Sciatic nerve (tissue), 2 donors: ENCODE data around the gene CCDC150. TPM values are rescaled to one million over a fixed set of nuclear protein-coding genes. Genes with fewer than 3 reads are reported as not detected.
A peak's percentile ranks its signal among the peaks of the same experiment; 100 is the strongest.
"Not testable (repeated sequence)": the region's sequence is repeated elsewhere in the genome, so short reads cannot be mapped to it uniquely, and the experiment has no call there.

Experiments used
- ATAC-seq: fragments of 200-7000 bp; cut with Tn5 transposase; one replicate; pipeline ENCODE4 v1.9.1; 2020; ENCODE audit warnings: mild to moderate bottlenecking, moderate library complexity
- DNase-seq: peaks from one replicate; pipeline ENCODE4 v3.0.0-alpha.2; 2020; ENCODE audit warnings: low spot score
- intact Hi-C: fragments of 100-400 bp; cut with DNase I; formaldehyde crosslinking; loops from one replicate; pipeline ENCODE4 v1.14.2; 2022
- total RNA-seq: library from RNA; stranded (reverse); fragmentation: NEBNext Ultra II Directional; extraction: Animal tissue kit (Norgen Biotek cat#: 25700); gene quantifications from one replicate; pipeline ENCODE4 v1.2.1, GENCODE V29; 2021
- donor health status: DM: no; HTN: no; CAD: no.
- donor health status: DM: no; HTN: no; CAD: no.

CCDC150 gene
- total RNA-seq, 1 donor from 2014 or later, result 5.8 TPM

DNA sequence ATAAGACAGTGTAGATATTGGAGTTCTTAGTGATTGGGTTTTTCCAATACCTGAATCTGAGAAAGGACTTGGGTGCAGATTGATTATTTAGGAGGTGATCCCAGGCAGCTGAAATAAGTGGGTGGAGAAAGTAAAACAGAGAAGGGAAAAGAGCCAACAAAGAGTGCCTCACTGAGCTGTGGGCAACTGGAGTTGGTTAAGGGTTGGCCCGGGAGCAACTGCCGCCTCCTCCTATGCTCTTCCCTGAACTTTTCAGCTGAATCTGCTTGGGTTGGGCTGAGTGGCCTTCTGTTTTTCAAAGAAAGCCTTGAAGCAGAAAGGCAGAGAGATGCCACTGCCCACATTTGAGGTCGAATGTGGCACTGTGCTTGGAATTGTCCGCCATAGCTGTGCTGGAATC is 20.9 kb upstream of the CCDC150 start:
- intact Hi-C loops, result no loop called here
- no peak for ATAC-seq
- DNase-seq, result no peak

DNA sequence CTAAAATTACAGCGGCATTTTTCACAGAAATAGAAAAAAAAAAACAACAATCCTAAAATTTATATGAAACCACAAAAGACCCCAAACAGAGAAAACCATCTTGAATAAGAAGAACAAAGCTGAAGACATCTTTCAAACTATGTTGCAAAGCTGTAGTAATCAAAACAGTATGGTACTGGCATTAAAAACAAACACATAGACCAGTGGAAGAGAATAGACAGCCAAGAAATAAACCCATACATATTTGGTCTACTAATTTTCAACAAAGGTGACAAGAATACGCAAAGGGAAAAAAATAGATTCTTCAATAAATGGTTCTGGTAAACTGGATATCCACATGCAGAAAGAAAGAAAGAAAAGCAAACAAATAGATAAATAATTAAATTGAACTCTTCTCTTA is 9.0 kb upstream of the CCDC150 start:
- ATAC-seq (no peak), DNase-seq (no peak)
- intact Hi-C loops, result no loop called here

DNA sequence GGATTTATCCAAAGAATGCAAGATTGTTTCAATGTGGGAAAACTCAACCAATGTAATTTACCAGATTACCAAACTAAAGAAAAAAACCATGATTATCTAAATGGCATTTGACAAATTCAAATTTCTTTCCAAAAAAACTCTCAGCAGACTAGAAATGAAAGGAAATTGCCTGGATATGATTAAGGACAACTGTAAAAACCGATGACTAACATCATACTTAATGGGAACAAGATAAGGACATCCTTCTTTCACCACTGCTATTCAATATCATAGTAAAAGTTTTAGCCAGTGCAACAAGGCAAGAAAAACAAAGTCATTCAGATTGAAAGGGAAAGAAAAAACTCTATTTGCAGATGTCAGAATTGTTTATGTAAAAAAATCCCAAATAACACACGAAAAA is 4.4 kb upstream of the CCDC150 start:
- intact Hi-C loops, result no loop called here
- no peak for ATAC-seq
- DNase-seq, result no peak

DNA sequence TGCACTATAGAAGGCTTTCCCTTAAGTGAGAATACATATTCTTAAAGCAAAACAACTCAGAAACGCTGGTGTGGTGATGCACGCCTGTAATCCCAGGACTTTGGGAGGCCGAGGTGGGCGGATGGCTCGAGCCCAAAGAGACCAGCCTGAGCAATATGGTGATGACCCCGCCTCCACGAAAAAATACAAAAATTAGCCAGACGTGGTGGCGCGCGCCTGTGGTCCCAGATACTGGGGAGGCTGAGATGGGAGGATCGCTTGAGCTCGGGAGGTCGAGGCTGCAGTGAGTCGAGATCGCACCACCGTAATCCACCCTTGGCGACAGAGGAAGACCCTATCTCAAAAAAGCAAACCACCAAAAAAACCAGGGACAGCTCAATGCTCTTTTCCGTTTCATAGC is 750 bp upstream of the CCDC150 start:
- intact Hi-C loops, result no loop called here
- DNase-seq (no peak), ATAC-seq (no peak)

DNA sequence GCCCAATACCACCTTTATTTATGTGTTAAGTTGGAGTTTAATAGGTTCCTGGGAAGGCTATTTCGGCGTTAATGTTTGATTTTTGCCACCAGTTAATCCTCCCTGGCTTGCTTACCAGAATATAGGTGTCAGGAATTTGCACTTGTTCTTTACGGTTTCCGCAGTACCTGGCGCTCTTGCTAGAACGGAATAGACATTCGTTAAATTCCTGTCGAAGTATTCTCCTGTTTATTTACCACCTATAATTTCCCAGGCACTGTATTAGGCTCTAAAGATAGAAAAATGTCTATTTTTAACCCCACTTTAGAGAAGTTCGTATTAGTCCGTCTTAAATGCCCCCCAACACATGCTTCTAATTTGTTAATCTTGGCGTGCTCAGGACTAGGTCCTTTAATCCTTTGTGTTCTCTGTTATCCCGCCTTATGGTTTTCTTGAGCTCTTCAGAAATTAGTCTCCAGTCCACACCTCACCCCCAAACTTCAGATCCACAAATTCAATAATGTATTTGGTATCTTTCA is 575 bp downstream of the CCDC150 start:
- no peak for ATAC-seq
- DNase-seq, result no peak
- intact Hi-C loops, result no loop called here

DNA sequence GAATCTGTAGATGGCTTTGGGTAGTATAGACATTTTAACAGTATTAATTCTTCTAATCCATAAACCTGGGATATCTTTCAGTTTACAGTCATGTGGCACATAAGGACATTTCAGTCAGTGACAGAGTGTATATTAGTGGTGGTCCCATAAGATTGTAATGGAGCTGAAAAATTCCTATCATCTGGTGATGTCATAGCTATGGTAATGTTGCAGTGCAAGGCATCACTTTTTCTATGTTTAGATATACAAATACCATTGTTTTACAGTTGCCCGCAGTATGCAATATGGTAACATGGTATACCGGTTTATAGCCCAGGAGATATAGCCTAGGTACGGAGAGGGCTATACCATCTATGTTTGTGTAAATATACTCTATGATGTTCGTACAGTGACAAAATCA is 9.7 kb downstream of the CCDC150 start:
- ATAC-seq (no peak), DNase-seq (no peak)
- intact Hi-C loops, result no loop called here

DNA sequence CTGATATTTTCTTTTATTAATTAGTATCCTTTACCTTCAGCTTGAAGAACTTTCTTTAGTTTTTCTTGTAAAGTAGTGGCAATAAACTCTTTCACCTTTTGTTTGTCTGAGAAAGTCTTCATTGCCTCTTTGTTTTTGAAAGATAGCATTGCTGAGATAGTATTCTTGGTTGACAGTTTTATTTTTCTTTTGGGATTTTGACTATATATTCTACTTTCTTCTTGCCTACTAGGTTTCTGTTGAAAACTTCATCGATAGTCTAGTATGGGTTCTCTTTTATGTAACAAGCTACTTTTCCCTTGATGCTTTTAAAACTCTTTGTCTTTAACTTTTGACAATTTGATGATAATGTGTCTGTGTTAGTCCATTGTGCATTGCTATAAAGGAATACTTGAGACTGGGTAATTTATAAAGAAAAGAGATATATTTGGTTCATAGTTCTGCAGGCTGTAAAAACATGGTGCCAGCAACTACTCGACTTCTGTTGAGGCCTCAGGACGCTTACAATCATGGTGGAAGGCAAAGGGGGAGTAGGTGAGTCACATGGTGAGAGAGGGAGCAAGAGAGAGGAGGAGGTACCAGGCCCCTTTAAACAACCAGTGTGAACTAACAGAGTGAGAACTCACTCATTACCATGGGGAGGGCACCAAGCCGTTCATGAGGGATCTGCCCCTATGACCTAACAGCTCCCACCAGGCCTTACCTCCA is 12.0 kb downstream of the CCDC150 start:
- intact Hi-C loops, result loop anchor here (5.0 kb wide), 1 partner anchor 531 kb away; no protein-coding TSS in a partner anchor
- DNase-seq, result no peak
- no peak for ATAC-seq

DNA sequence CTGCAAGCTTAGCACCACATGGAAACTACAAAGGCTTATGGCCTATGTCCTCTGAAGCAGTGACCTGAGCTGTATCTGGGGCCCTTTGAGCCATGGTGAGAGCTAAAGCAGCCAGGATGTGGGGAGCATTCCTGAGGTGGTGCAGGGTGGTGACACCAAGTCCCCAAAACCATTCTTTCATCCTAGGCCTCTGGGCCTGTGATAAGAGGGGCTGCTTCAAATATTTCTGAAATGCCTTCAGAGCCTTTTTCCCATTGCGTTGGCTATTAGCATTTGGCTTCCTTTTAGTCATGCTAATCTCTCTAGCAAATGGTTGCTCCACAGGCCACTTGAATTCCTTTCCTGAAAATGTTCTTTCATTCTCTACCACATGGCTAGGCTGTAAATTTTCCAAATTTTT is 13.4 kb downstream of the CCDC150 start:
- DNase-seq (no peak), ATAC-seq (no peak)
- intact Hi-C loops, result loop anchor here (5.0 kb wide), 1 partner anchor 529 kb away; no protein-coding TSS in a partner anchor

DNA sequence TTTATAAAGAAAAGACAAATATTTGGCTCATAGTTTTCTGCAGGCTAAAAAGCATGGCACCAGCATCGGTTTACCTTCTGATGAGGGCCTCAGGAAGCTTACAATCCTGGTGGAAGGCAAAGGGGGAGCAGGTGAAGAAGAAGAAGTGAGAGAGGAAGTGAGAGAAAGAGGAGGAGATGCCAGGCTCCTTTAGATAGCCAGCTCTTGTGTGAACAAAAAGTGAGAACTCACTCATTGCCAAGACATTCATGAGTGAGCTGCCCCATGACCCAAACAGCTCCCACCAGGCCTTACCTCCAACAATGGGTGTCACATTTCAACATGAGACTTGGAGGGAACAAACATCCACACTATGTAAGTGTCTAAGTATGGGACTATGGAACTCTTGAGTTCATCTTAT is 14.3 kb downstream of the CCDC150 start:
- ATAC-seq, result no peak

DNA sequence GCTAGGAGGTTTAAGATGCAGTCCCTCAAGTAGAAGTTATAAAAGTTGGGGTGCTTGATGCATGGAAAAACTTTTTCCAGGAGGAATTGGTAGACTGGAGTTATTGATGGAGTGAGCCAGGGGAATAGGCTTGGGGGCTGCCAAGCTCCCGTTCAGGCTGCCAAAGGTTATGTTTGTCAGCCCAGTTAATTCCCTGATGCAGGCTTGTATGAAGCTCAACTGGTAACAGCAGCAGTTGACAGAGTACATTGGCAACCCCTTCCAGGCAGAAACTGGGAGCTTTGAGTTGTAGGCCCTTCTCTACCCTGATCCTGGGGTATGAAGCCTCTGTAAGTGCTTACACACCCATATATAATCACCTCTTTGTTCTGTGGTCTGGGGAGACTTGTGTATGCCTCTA is 16.2 kb downstream of the CCDC150 start:
- intact Hi-C loops, result no loop called here
- ATAC-seq (no peak), DNase-seq (no peak)

More for the DNA sequence above, 14.3 kb downstream of the CCDC150 start:
- intact Hi-C loops, result loop anchor here (5.0 kb wide), 1 partner anchor 528 kb away; no protein-coding TSS in a partner anchor
- no peak for DNase-seq

DNA sequence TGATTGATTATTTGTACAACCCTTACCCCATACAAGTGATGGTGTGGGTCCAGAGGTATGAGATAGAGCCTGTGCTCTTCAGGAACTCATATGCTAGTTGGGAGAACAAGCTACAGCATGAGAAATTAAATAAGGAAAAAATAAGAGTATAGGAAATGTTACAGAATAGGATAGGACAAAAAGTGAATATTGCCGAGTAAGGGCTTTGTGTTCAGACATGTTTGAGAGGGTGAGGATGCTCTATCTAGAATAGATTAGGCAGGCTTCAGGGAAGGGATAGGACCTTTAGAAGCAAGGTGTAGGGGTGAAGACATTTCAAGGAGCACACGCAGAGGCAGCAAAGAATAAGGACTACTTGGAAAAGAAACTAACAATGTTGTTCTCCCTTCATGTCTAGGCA is 17.8 kb downstream of the CCDC150 start:
- ATAC-seq, result no peak
- DNase-seq, result no peak

DNA sequence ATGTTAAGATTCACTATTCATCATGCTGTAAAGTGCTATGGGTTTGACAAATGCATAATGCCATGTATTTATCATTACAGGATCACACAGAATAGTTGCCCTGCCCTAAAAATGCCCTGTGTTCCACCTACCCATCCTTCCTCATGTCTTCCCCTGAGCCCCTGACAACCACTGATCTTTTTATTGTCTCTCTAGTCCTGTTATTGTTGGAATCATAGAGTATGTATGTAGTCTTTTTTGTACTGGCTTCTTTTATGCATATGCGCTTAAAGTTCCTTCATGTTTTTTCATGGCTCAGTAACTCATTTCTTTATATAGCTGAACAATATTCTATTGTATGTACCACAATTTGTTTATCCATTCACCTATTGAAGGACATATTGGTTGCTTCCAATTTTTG is 20.3 kb downstream of the CCDC150 start:
- intact Hi-C loops, result no loop called here
- DNase-seq, result no peak
- ATAC-seq, result no peak

More for the DNA sequence above, 17.8 kb downstream of the CCDC150 start:
- intact Hi-C loops, result no loop called here

DNA sequence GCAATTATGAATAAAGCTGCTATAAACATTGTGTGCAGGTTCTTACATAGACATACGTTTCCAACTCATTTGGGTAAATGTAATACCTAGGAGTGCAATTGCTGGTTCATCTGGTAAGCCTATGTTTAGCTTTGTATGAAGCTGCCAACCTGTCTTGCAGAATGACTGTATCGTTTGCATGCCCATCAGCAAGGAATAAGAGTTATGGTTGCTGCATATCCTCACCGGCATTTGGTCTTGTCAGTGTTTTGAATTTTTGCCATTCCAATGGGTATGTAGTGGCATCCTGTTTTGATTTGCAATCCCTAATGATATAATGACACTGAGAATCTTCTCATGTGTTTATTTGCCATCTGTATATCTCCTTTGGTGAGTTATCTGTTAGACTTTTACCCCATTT is 20.7 kb downstream of the CCDC150 start:
- DNase-seq (no peak), ATAC-seq (no peak)
- intact Hi-C loops, result no loop called here

DNA sequence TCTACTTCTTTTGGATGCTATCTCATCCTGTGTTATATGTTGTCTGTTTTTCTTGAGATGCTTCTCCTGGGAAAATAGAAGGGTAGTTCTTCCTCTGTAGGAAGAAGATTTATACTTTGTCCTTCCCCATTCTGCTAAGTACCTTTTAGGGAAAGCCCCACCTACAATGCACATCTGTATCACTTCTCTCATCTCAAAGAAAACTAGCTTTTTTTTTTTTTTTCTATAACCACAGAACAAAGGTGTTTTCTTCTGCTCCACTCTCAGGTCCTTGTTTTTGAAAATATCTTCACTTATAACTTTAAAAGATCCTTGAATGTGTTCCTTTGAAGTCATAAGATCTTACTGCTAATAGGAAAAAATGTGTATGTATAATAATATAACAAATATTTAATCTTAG is 30.8 kb downstream of the CCDC150 start:
- intact Hi-C loops, result no loop called here
- DNase-seq (no peak), ATAC-seq (no peak)

DNA sequence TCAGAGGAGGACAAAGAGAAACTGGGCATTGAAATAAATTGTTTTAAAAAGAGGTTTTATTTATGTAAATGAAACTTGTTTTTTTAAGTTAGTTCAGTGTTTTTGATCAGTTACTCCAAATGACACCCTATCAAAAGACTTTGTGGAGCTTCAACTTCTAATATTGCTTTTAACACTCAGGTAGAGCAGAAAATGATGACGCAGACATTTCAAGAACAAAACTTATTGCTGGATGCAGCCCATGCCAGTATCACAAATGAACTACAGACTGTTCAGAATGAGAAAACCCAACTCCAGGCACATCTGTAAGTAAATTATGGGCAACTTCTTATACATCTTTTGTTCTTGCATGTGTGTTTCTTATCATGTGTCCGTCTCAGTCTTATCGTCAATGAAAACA is 36.4 kb downstream of the CCDC150 start:
- ATAC-seq, result no peak
- DNase-seq, result no peak
- intact Hi-C loops, result no loop called here

DNA sequence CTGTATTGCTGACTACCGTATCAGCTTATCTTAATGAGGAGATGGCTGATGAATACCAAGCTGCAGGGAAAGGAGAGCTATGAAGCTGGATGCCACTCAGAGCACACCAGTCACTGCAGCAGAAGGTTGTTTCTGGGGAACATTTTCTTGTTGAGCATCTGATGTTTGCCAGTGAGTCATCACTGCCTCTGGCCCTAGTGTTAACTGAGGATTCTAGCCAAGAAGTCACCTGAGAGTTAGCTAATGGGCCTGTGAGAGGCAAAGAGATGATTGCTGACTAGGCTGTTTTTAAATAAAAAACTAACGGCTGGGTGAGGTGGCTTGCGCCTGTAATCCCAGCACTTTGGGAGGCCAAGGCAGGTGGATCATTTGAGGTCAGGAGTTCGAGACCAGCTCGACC is 37.9 kb downstream of the CCDC150 start:
- intact Hi-C loops, result no loop called here
- ATAC-seq (no peak), DNase-seq (no peak)

DNA sequence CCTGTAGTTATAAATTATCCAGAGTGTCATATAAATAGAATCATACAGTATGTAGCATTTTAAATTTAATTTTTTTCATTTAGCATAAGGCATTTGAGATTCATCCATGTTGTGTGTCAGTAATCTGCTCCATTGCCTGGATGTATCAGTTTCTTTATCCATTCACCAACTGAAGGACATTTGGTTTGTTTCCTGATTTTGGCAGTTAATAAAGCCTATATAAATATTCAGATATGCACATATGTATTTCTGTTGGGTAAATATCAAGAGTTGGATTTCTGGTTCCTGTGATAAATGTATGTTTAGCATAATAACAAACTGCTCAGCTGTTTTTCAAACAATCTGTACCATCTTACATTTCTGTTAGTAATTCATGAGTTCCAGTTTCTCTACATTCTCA is 39.9 kb downstream of the CCDC150 start:
- DNase-seq, result no peak
- ATAC-seq, result no peak
- intact Hi-C loops, result no loop called here

DNA sequence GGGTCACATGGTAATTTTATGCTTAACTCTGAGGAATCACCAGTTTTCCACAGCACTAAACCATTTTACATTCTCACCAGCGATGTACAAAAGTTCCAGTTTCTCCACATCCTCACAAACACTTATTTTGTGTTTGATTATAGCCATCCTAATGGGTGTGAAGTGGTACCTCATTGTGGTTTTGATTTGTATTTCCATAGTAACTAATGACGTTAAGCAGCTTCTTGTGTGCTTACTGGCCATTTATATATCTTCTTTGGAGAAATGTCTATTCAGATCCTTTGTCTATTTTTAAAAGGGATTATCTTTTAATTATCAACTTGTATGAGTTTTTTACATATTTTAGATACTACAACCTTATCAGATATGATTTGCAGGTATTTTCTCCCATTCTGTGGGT is 42.0 kb downstream of the CCDC150 start:
- DNase-seq, result no peak
- ATAC-seq, result no peak
- intact Hi-C loops, result no loop called here

DNA sequence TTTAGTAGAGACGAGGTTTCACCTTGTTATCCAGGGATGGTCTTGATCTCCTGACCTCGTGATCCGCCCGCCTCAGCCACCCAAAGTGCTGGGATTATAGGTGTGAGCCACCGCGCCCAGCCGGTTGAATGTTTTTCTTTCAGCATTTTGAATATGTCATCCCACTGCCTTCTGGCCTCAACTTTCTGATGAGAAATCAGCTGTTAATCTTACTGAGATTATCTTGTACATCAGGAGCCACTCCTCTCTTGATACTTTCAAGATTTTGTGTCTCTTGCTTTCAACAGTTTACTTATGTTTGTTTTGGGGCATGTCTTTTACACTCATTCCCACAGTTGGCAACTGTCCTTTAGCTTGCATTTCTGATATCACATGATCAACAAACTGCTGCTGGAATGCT is 46.3 kb downstream of the CCDC150 start:
- no peak for ATAC-seq
- intact Hi-C loops, result no loop called here
- no peak for DNase-seq

DNA sequence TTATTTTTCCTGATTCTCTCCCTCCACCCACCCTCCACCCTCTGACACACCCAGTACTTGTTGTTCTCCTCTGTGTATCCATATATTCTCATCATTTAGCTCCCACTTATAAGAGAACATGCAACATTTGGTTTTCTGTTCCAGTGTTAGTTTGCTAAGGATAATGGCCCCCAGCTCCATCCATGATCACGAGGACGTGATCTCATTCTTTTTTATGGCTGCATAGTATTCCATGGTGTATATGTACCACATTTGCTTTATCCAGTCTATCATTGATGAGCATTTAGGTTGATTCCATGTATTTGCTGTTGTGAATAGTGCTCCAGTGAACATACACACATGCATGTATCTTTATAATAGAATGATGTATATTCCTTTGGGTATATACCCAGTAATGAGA is 47.2 kb downstream of the CCDC150 start:
- DNase-seq, intact Hi-C loops, ATAC-seq: not testable (repeated sequence)

DNA sequence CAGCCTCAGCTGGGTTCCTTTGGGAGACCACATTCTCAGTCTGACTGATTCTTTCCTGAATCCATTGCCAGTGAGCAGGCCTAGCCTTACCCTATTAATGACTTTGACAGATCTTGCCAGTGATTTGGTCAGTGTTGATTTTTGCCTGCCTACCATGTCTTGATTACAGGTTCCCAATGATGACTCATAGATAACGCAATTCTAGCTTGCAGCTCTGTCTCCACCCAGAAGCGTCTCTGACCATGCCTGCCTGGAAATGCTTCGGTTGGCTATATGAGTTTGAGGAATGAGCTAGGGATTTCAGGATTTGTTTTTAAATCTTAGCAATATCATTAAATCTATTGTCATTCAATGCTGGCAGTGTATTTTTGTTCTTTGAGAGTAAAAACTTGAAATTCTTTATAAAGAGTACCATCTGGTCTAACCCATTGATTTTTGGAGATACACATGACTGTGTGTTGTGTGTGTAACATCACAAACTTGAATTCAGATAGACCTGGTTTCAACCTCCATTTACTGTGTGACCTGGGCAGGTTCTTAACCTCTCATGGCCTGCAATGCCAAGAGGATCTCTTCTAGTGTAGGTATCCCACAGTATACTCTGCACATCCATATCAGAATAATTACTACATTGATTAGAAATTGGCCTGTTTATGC is 57.0 kb downstream of the CCDC150 start:
- DNase-seq (no peak), ATAC-seq (peak; percentile 91)
- intact Hi-C loops, result no loop called here
